Hippocampal formation (tissue), 2 donors: Measurements from ENCODE around the gene CXorf49B.
"Not testable (repeated sequence)": the region's sequence is repeated elsewhere in the genome, so short reads cannot be mapped to it uniquely, and the experiment has no call there.

Experiments used
- DNase-seq, 2 donors: peaks; one replicate each; lab custom pipeline; 2025; lab: John Stamatoyannopoulos, UW

The CXorf49B gene

GRCh38 chrX:71763049-71763448 is at the start of gene CXorf49B:
TSS of gene CXorf49B (plus strand) at chrX:71763349. CDS start at chrX:71763424, 75 bp downstream.
- not testable (repeated sequence) for DNase-seq

GRCh38 chrX:71714064-71714463 is 49.1 kb upstream of the CXorf49B start:
- DNase-seq, result not testable (repeated sequence)

GRCh38 chrX:71715551-71715950 is 47.6 kb upstream of the CXorf49B start:
- DNase-seq, result not testable (repeated sequence)

- DNase-seq, result not testable (repeated sequence)
These were observed 46.8 kb upstream of the CXorf49B start for GRCh38 chrX:71716323-71716722.

GRCh38 chrX:71718185-71718584 is 45.0 kb upstream of the CXorf49B start, which contains the start of gene CXorf49:
TSS of gene CXorf49 (minus strand) at chrX:71718285. CDS start at chrX:71718151, 134 bp downstream.
- not testable (repeated sequence) for DNase-seq

GRCh38 chrX:71719195-71719594 is 44.0 kb upstream of the CXorf49B start:
- not testable (repeated sequence) for DNase-seq

GRCh38 chrX:71720289-71720886 is 42.8 kb upstream of the CXorf49B start:
- not testable (repeated sequence) for DNase-seq

- DNase-seq, result not testable (repeated sequence)
These were observed 2.4 kb upstream of the CXorf49B start for GRCh38 chrX:71760688-71761281.

GRCh38 chrX:71764832-71765231 is 1.7 kb downstream of the CXorf49B start:
- DNase-seq, result not testable (repeated sequence)

GRCh38 chrX:71765613-71766012 is 2.5 kb downstream of the CXorf49B start:
- not testable (repeated sequence) for DNase-seq

- DNase-seq, result not testable (repeated sequence)
These were observed 4.0 kb downstream of the CXorf49B start for GRCh38 chrX:71767134-71767533.

GRCh38 chrX:71778322-71778721 is 15.2 kb downstream of the CXorf49B start:
- not testable (repeated sequence) for DNase-seq

- DNase-seq, result not testable (repeated sequence)
These were observed 19.2 kb downstream of the CXorf49B start for GRCh38 chrX:71782225-71782949.

- DNase-seq, result not testable (repeated sequence)
These were observed 19.8 kb downstream of the CXorf49B start for GRCh38 chrX:71782950-71783299.

- DNase-seq, result not testable (repeated sequence)
These were observed 20.6 kb downstream of the CXorf49B start for GRCh38 chrX:71783569-71784347.

- not testable (repeated sequence) for DNase-seq
These were observed 21.3 kb downstream of the CXorf49B start for GRCh38 chrX:71784348-71784983.

GRCh38 chrX:71806450-71806849 is 43.3 kb downstream of the CXorf49B start:
- not testable (repeated sequence) for DNase-seq

- DNase-seq, result no peak
These were observed 46.7 kb downstream of the CXorf49B start for GRCh38 chrX:71809886-71810285.

- DNase-seq, result no peak
These were observed 51.2 kb downstream of the CXorf49B start for GRCh38 chrX:71814123-71814912.

- no peak for DNase-seq
These were observed 52.2 kb downstream of the CXorf49B start for GRCh38 chrX:71815121-71815905.
